ENCODE results near the gene SAMM50.

SAMM50 gene

GRCh38 chr22:44026630-44027511 lies 71.6 kb downstream of the SAMM50 start:
- in situ Hi-C loops (cut with MboI; ENCODE audit: low sequenced_read_pairs): no loop called here

- in situ Hi-C loops (cut with MboI; ENCODE audit: low sequenced_read_pairs): no loop called here
These were observed 72.8 kb downstream of the SAMM50 start for GRCh38 chr22:44028091-44028490.

GRCh38 chr22:44029069-44029468 lies 73.8 kb downstream of the SAMM50 start:
- in situ Hi-C loops (cut with MboI; ENCODE audit: low sequenced_read_pairs): no loop called here

GRCh38 chr22:44030051-44030701 lies 74.9 kb downstream of the SAMM50 start:
- in situ Hi-C loops (cut with MboI; ENCODE audit: low sequenced_read_pairs): no loop called here

- in situ Hi-C loops (cut with MboI; ENCODE audit: low sequenced_read_pairs): no loop called here
These were observed 75.5 kb downstream of the SAMM50 start for GRCh38 chr22:44030702-44031082.

- in situ Hi-C loops (cut with MboI; ENCODE audit: low sequenced_read_pairs): no loop called here
These were observed 76.1 kb downstream of the SAMM50 start for GRCh38 chr22:44031158-44031952.

- in situ Hi-C loops (cut with MboI; ENCODE audit: low sequenced_read_pairs): no loop called here
These were observed 77.0 kb downstream of the SAMM50 start for GRCh38 chr22:44032126-44032730.

GRCh38 chr22:44033287-44033686 lies 78.0 kb downstream of the SAMM50 start:
- in situ Hi-C loops (cut with MboI; ENCODE audit: low sequenced_read_pairs): no loop called here

GRCh38 chr22:44033694-44034093 lies 78.5 kb downstream of the SAMM50 start:
- in situ Hi-C loops (cut with MboI; ENCODE audit: low sequenced_read_pairs): no loop called here

- in situ Hi-C loops (cut with MboI; ENCODE audit: low sequenced_read_pairs): no loop called here
These were observed 82.5 kb downstream of the SAMM50 start for GRCh38 chr22:44037519-44038375.

- in situ Hi-C loops (cut with MboI; ENCODE audit: low sequenced_read_pairs): no loop called here
These were observed 84.4 kb downstream of the SAMM50 start for GRCh38 chr22:44039566-44040171.

- in situ Hi-C loops (cut with MboI; ENCODE audit: low sequenced_read_pairs): no loop called here
These were observed 87.3 kb downstream of the SAMM50 start for GRCh38 chr22:44042249-44043218.

- in situ Hi-C loops (cut with MboI; ENCODE audit: low sequenced_read_pairs): no loop called here
These were observed 89.9 kb downstream of the SAMM50 start for GRCh38 chr22:44045145-44045544.
